ENCODE data around the gene CSK. TPM values are rescaled to one million over a fixed set of nuclear protein-coding genes. Genes with fewer than 3 reads are reported as not detected.

Gene CSK
- total RNA-seq, 1 experiment from 2014 or later: 49.2 TPM

DNA sequence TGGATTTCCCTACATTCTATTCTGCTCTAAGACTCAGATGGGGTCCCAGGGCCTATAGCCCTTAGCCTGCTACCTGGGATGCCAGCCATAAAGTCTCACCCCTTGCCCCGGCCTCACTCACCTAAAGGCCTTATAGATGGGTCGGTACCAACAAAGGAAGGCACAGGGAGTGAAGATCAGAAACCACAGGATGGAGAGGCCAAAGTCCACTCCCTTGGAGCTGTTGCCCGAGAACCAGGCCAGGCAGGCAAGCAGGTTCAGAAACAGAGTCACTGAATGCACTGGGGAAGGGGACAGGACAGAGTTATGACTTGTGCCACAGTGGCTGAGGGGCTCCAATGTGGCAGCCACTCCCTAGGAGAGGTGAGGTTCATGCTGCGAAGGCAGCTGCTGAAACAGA, 68.5 kb downstream of the CSK start:
- Histone ChIP-seq H4K91ac (ENCODE audit: insufficient read length, low read depth, low read length) (no peak overlapping the region), H2BK12ac (ENCODE audit: insufficient read length, low read depth, low read length) (no peak overlapping the region), H2BK20ac (ENCODE audit: low read depth, low read length, poor library complexity, severe bottlenecking) (no peak overlapping the region), H3K23ac (ENCODE audit: insufficient read length, low read depth, low read length) (no peak overlapping the region), H2BK120ac (ENCODE audit: low read depth, low read length, poor library complexity, severe bottlenecking) (no peak overlapping the region), H4K5ac (ENCODE audit: insufficient read length, low read depth, low read length) (no peak overlapping the region), H3K9me3 (ENCODE audit: control insufficient read depth, low read depth, low read length) (no peaks in the 10 kb centered on the region), H3K79me2 (ENCODE audit: insufficient read depth, low read length) (no peaks in the 10 kb centered on the region), H2BK5ac (ENCODE audit: insufficient read length, low read length) (no peak overlapping the region), H2AK5ac (ENCODE audit: insufficient read length, low read length) (no peak overlapping the region), H3T11ph (ENCODE audit: low read length) (no peak overlapping the region), H3K4me2 (ENCODE audit: insufficient read depth, insufficient read length, low read length) (no peak overlapping the region), H3K14ac (ENCODE audit: insufficient read depth, low read length) (no peak overlapping the region), H3K23me2 (ENCODE audit: insufficient read length, low read depth, low read length, poor library complexity, severe bottlenecking) (no peaks in the 10 kb centered on the region), H3K4me1 (ENCODE audit: insufficient read depth, low read length) (no peaks in the 10 kb centered on the region), H3K56ac (ENCODE audit: insufficient read length, low read depth, low read length) (no peak overlapping the region), H2BK15ac (ENCODE audit: low read depth, low read length) (no peak overlapping the region), H3K27me3 (ENCODE audit: insufficient read depth, low read length) (no peaks in the 10 kb centered on the region), H3K18ac (ENCODE audit: insufficient read length, low read depth, low read length) (no peak overlapping the region), H3K9ac (ENCODE audit: extremely low read depth, insufficient read length, low read length) (no peak overlapping the region), H3K79me1 (ENCODE audit: insufficient read depth, low read depth, low read length, poor library complexity, severe bottlenecking) (no peaks in the 10 kb centered on the region), H3K27ac (ENCODE audit: insufficient read length, low read depth, low read length) (no peak overlapping the region), H4K20me1 (ENCODE audit: control insufficient read depth, insufficient read depth, insufficient read length) (no peaks in the 10 kb centered on the region), H4K8ac (replicated peaks; ENCODE audit: insufficient read length, low read depth, low read length) (no peak overlapping the region), H3K4ac (ENCODE audit: low read depth, low read length) (no peak overlapping the region), H2AFZ (ENCODE audit: low read length) (no peak overlapping the region)
- no peaks in the 10 kb centered on the region for H3K9me3 Mint-ChIP-seq
- no peak for DNase-seq
- TF ChIP-seq, protein P1, sequence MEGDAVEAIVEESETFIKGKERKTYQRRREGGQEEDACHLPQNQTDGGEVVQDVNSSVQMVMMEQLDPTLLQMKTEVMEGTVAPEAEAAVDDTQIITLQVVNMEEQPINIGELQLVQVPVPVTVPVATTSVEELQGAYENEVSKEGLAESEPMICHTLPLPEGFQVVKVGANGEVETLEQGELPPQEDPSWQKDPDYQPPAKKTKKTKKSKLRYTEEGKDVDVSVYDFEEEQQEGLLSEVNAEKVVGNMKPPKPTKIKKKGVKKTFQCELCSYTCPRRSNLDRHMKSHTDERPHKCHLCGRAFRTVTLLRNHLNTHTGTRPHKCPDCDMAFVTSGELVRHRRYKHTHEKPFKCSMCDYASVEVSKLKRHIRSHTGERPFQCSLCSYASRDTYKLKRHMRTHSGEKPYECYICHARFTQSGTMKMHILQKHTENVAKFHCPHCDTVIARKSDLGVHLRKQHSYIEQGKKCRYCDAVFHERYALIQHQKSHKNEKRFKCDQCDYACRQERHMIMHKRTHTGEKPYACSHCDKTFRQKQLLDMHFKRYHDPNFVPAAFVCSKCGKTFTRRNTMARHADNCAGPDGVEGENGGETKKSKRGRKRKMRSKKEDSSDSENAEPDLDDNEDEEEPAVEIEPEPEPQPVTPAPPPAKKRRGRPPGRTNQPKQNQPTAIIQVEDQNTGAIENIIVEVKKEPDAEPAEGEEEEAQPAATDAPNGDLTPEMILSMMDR (conservative IDR thresholded peaks at IDR 0.05): no peak
- no CpG with 5 or more reads among the region's 4 CpGs for WGBS (ENCODE audit: extremely low coverage, insufficient read length, low lambda C conversion rate)
- H3K27me3 Mint-ChIP-seq (ENCODE audit: low read depth): no peaks in the 10 kb centered on the region
- no peak overlapping the region for H3K4me3 Mint-ChIP-seq
- H3K36me3 Mint-ChIP-seq (ENCODE audit: insufficient read depth in 1 of 3, low read depth in 3 of 3): peaks cover 13 to 61% (median 46%) of the 10 kb centered on the region in 3 experiments
- H3K4me1 Mint-ChIP-seq: no peaks in the 10 kb centered on the region
- no peak overlapping the region for H3K27ac Mint-ChIP-seq

All from H9 (cell line).